Right atrium auricular region (tissue), 2 donors: Measurements from ENCODE around the gene DMAC2. TPM values are rescaled to one million over a fixed set of nuclear protein-coding genes. Genes with fewer than 3 reads are reported as not detected.
"Not testable (repeated sequence)": the region's sequence is repeated elsewhere in the genome, so short reads cannot be mapped to it uniquely, and the experiment has no call there.

Source experiments
- DNase-seq: peaks from one replicate; pipeline ENCODE4 v3.0.0-alpha.2; 2019; ENCODE audit warnings: low spot score
- H3K27ac ChIP-seq, 2 donors: fragments of 200-600 bp; sonication (generic); 1 replicate in 1 of 2; 2 replicates in 1 of 2; pipeline ENCODE4 v1.5.1; 2016 to 2019
- H3K27me3 ChIP-seq, 2 donors: fragments of 200-600 bp; sonication (generic); one replicate each; pipeline versions ENCODE4 v1.5.1 to v1.6.0; 2017 to 2019
- H3K36me3 ChIP-seq: fragments of 200-600 bp; sonication (generic); one replicate; pipeline ENCODE4 v1.5.1; 2016
- H3K4me1 ChIP-seq, 2 donors: fragments of 200-600 bp; sonication (generic); one replicate each; pipeline versions ENCODE4 v1.5.1 to v1.6.0; 2017 to 2019
- H3K4me3 ChIP-seq, 2 donors: fragments of 200-600 bp; sonication (generic); 1 replicate in 1 of 2; 2 replicates in 1 of 2; pipeline ENCODE4 v1.5.1; 2017 to 2019; ENCODE audit warnings: mild to moderate bottlenecking in 1 of 2, moderate library complexity in 1 of 2
- H3K9me3 ChIP-seq, 2 donors: fragments of 200-600 bp; sonication (generic); one replicate each; pipeline ENCODE4 v1.5.1; 2019
- total RNA-seq, 2 donors: library from RNA; depleted of rRNA; stranded (reverse); fragments of >200 nt; gene quantifications; one replicate each; pipeline ENCODE4 v1.1.0, GENCODE V29; 2016
- TF ChIP-seq, protein P1 (sequence below), 2 donors: fragments of 200-600 bp; sonication (generic); IDR thresholded peaks; one replicate each; pipeline ENCODE4 v1.5.1; 2019; ENCODE audit warnings: antibody characterized with exemption in 2 of 2

Gene DMAC2
- total RNA-seq, 2 donors from 2014 or later, result 63.2 to 88.7 TPM

DNA sequence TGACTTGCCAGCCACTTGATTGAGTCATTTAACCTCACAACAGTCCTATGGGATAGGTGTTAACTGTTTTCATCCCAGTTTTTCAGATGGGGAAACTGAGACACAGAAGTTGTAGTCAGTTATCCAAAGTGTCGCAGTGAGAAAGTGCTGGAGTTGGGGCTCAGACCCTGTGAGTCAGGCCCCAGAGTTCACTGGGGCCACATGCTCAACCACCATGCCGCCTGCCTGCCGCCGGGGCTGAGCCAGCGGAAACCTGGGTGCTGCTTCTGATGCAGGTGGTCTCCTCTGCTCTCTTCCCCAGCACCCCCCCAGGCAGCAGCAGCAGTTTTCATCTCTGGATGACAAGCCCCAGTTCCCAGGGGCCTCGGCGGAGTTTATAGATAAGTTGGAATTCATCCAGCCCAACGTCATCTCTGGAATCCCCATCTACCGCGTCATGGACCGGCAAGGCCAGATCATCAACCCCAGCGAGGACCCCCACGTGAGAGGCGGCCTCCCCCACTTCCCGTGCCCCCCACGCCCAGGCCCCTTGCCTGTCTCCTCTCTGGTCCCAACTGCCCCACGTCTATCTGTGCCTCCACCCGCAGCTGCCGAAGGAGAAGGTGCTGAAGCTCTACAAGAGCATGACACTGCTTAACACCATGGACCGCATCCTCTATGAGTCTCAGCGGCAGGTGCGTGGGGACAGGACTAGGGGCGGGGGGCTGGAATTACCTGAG is 29.2 kb downstream of the DMAC2 start:
- H3K4me3 ChIP-seq, result no peak overlapping the region
- H3K9me3 ChIP-seq, result no peaks in the 10 kb centered on the region
- peaks cover 0 to 50% of the 10 kb centered on the region in 2 donors for H3K4me1 ChIP-seq
- peak overlapping the region; percentile 71 to 78 for H3K27ac ChIP-seq
- H3K27me3 ChIP-seq, result no peaks in the 10 kb centered on the region
- TF ChIP-seq, protein P1, sequence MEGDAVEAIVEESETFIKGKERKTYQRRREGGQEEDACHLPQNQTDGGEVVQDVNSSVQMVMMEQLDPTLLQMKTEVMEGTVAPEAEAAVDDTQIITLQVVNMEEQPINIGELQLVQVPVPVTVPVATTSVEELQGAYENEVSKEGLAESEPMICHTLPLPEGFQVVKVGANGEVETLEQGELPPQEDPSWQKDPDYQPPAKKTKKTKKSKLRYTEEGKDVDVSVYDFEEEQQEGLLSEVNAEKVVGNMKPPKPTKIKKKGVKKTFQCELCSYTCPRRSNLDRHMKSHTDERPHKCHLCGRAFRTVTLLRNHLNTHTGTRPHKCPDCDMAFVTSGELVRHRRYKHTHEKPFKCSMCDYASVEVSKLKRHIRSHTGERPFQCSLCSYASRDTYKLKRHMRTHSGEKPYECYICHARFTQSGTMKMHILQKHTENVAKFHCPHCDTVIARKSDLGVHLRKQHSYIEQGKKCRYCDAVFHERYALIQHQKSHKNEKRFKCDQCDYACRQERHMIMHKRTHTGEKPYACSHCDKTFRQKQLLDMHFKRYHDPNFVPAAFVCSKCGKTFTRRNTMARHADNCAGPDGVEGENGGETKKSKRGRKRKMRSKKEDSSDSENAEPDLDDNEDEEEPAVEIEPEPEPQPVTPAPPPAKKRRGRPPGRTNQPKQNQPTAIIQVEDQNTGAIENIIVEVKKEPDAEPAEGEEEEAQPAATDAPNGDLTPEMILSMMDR (IDR thresholded peaks at IDR 0.05), result no peak
- DNase-seq, result no peak
- peaks cover 27% of the 10 kb centered on the region for H3K36me3 ChIP-seq

DNA sequence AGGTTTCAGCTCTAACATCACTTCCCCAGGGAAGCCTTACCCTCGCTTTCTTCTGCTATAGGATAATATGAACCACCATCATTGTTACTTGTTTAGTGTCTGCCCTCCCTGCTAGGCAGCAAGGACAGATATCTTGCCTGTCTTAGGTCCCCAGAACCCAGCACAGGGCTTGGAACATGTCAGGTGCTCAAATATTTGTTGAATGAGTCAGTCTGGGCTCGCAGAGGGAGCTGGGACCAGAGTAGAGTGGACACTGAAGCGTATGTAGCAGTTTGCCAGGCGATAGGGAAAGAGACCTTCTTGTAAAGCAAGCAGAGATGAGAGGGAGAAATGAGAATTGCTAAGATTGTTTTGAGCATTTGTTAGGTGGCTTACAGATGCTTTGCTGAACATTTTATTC is 30.4 kb downstream of the DMAC2 start:
- H3K27me3 ChIP-seq, result no peaks in the 10 kb centered on the region
- no peak for DNase-seq
- peaks cover 16% of the 10 kb centered on the region for H3K36me3 ChIP-seq
- no peaks in the 10 kb centered on the region for H3K9me3 ChIP-seq
- H3K27ac ChIP-seq, result peak overlapping the region; percentile 71 to 78
- TF ChIP-seq, protein P1 (IDR thresholded peaks at IDR 0.05), result no peak
- H3K4me3 ChIP-seq, result no peak overlapping the region
- peaks cover 0 to 50% of the 10 kb centered on the region in 2 donors for H3K4me1 ChIP-seq

DNA sequence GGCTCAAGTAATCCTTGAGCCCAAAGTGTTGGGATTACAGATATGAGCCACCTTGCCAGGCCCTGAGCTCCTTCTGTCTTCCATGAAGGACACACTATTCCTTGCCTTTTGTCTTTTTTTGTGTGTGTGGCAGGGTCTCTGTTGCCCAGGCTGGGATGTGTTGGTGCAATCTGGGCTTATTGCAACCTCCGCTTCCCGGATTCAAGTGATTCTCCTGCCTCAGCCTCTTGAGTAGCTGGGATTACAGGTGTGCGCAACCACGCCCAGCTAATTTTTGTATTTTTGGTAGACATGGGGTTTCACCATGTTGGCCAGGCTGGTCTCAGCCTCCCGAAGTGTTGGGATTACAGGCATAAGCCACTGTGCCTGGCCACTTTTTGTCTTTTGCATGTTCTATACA is 30.9 kb downstream of the DMAC2 start:
- H3K27ac ChIP-seq, result peak overlapping the region; percentile 71 to 78
- peaks cover 11% of the 10 kb centered on the region for H3K36me3 ChIP-seq
- H3K9me3 ChIP-seq, H3K4me3 ChIP-seq, H3K27me3 ChIP-seq, DNase-seq: not testable (repeated sequence)
- peaks cover 0 to 50% of the 10 kb centered on the region in 2 donors for H3K4me1 ChIP-seq

DNA sequence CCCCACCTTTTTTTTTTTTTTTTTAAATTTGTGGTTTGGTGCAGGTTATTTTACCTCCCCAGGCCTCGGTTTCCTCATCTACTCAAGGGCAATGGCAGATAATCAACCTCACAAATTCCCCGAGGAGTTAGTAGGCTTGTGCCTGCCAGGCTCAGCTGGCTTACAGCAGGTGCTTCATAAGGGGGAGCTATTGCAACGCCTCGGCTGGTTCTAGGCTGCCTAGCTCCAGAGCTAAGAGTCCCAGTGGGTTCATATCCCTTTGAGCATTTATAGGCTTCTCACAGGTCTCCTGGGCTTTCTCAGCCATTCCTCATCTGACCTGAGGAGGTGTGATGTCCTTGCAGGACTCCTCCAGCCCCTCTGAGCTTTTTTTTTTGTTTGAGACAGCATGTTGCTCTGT is 31.5 kb downstream of the DMAC2 start:
- Histone ChIP-seq H3K27me3 (no peaks in the 10 kb centered on the region), H3K36me3 (peaks cover 9% of the 10 kb centered on the region), H3K9me3 (no peaks in the 10 kb centered on the region), H3K4me3 (no peak overlapping the region), H3K27ac (peak overlapping the region; percentile 71 to 78), H3K4me1 (peaks cover 0 to 50% of the 10 kb centered on the region in 2 donors)
- no peak for DNase-seq
- TF ChIP-seq, protein P1 (IDR thresholded peaks at IDR 0.05), result no peak

DNA sequence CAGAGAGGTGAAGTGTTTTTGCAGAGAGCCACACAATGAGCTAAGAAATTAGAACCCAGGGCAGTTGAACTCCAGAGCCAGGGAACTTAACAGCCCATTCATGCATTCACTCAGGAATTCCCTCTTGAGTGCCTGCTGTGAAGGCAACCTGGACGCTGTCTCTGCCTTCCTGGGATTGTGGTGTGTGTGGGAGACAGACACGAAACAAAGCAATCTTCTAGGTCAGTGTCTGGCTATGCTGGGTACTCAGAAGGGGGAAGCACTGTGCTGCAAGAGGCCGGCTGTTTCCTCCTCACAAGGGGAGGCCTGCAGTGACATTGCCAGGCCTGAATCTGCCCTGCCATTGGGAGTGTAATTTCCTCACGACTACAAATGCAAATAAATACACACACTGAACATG is 32.4 kb downstream of the DMAC2 start:
- Histone ChIP-seq H3K36me3 (peaks cover 9% of the 10 kb centered on the region), H3K4me3 (no peak overlapping the region), H3K27ac (no peak overlapping the region), H3K9me3 (no peaks in the 10 kb centered on the region), H3K27me3 (no peaks in the 10 kb centered on the region), H3K4me1 (peaks cover 0 to 50% of the 10 kb centered on the region in 2 donors)
- no peak for DNase-seq
- TF ChIP-seq, protein P1 (IDR thresholded peaks at IDR 0.05), result no peak

DNA sequence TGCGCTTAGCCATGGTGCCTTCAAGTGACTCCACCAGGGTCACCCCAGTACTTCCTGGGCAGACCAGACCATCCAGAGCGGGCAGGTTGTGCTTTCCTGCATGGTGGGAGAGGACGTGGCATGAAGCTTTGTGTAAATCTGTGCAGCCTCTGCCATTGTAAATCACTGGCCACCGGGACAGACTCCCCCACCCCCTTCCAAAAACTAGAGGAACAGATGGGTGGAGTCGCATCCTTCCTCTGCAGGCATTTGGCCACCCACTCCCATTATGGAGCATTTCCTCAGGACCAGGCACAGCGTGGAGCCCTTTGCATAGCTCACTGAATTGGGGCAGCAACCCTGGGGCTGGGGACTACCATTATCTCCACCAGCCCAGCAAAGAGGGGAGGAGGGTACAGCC is 33.9 kb downstream of the DMAC2 start:
- TF ChIP-seq, protein P1 (IDR thresholded peaks at IDR 0.05), result no peak
- no peak overlapping the region for H3K4me3 ChIP-seq
- H3K27me3 ChIP-seq, result no peaks in the 10 kb centered on the region
- peaks cover 3% of the 10 kb centered on the region for H3K36me3 ChIP-seq
- H3K9me3 ChIP-seq, result no peaks in the 10 kb centered on the region
- DNase-seq, result no peak
- H3K4me1 ChIP-seq, result peaks cover 0 to 36% of the 10 kb centered on the region in 2 donors
- no peak overlapping the region for H3K27ac ChIP-seq
